BLaER1 (cell line): ENCODE measurements around the gene OR2D2.

Experiments
- H3K27ac ChIP-seq: shearing (Covaris generic); formaldehyde crosslinking; 2 replicates; pipeline ENCODE4 v1.8.1; 2022
- H3K27me3 ChIP-seq: shearing (Covaris generic); formaldehyde crosslinking; 2 replicates; pipeline ENCODE4 v1.8.1; 2022
- H3K36me3 ChIP-seq: shearing (Covaris generic); formaldehyde crosslinking; 2 replicates; pipeline ENCODE4 v1.8.1; 2022
- H3K4me1 ChIP-seq: shearing (Covaris generic); formaldehyde crosslinking; 2 replicates; pipeline ENCODE4 v1.8.1; 2022
- H3K4me2 ChIP-seq: shearing (Covaris generic); formaldehyde crosslinking; 2 replicates; pipeline ENCODE4 v1.8.1; 2022
- H3K4me3 ChIP-seq: shearing (Covaris generic); formaldehyde crosslinking; 2 replicates; pipeline ENCODE4 v1.8.1; 2022
- H3K9ac ChIP-seq: shearing (Covaris generic); formaldehyde crosslinking; 2 replicates; pipeline ENCODE4 v1.8.1; 2022
- H3K9me3 ChIP-seq: shearing (Covaris generic); formaldehyde crosslinking; 2 replicates; pipeline ENCODE4 v1.8.1; 2022
- H4K20me1 ChIP-seq: shearing (Covaris generic); formaldehyde crosslinking; 2 replicates; pipeline ENCODE4 v1.8.1; 2022
- Cebpa-rat ChIP-seq: shearing (Covaris generic); IDR thresholded peaks from 2 replicates; pipeline ENCODE4 v1.8.1; 2022

The OR2D2 gene, protein sequence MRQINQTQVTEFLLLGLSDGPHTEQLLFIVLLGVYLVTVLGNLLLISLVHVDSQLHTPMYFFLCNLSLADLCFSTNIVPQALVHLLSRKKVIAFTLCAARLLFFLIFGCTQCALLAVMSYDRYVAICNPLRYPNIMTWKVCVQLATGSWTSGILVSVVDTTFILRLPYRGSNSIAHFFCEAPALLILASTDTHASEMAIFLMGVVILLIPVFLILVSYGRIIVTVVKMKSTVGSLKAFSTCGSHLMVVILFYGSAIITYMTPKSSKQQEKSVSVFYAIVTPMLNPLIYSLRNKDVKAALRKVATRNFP

DNA sequence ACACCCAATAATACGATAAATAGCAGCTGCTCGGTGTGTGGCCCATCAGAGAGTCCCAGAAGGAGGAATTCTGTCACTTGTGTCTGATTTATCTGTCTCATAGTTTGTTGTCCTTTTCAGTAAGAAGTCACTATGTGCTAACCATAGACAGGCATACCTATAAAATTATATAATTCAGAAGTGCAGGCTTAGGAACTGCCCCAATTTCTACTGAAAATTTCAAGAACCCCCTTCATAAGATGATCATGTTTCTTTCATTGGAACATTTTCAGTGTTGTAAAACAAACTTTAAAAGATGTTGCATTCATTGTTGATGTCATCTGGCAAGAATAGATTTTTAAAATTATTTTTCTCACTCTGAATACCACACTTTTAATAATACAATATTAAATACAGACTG lies at the start of gene OR2D2:
Gene OR2D2 (minus strand): TSS at position 101 of the 400 bp plus-strand sequence. CDS start 0 bp downstream, at position 101.
- no peaks in the 10 kb centered on the region for H3K36me3 ChIP-seq
- no peak within 1 kb of the TSS for H3K27ac ChIP-seq
- TF ChIP-seq Cebpa-rat = no peak
- H3K9me3 ChIP-seq = 0 out of 2 replicates have a peak, but pooled peaks cover 3% of the 10 kb centered on the region
- no peak within 1 kb of the TSS for H3K4me2 ChIP-seq
- H3K4me3 ChIP-seq = no peak within 1 kb of the TSS
- no peaks in the 10 kb centered on the region for H4K20me1 ChIP-seq
- no peaks in the 10 kb centered on the region for H3K4me1 ChIP-seq
- H3K9ac ChIP-seq = no peak within 1 kb of the TSS
- H3K27me3 ChIP-seq = no peaks in the 10 kb centered on the region

DNA sequence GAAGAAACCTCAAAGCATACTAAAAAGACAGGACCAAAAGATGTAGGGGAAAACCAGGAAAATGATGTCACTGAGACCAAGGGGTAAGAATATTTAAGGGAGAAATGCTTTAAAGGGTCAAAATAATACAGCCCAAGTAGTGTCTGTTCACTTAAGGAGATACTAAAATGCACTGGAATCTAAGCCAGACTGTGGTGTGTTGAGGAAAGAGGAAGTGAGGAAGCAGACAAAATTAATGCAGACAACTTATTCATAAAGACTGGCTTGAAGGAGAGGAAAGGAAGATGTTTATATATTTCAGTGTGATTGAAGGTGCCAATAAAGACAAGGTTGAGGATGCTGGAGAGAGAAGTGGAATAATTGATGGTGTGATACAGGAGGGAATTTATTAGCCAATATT lies 49.7 kb upstream of the OR2D2 start:
- Histone ChIP-seq H3K27ac (no peak overlapping the region), H3K9me3 (no peaks in the 10 kb centered on the region), H4K20me1 (no peaks in the 10 kb centered on the region), H3K4me1 (no peaks in the 10 kb centered on the region), H3K27me3 (no peaks in the 10 kb centered on the region), H3K9ac (no peak overlapping the region), H3K4me3 (no peak overlapping the region), H3K36me3 (no peaks in the 10 kb centered on the region), H3K4me2 (no peak overlapping the region)
- no peak for TF ChIP-seq Cebpa-rat

- Histone ChIP-seq H3K9me3 (no peaks in the 10 kb centered on the region), H3K4me3 (no peak overlapping the region), H4K20me1 (no peaks in the 10 kb centered on the region), H3K4me2 (no peak overlapping the region), H3K27ac (no peak overlapping the region), H3K27me3 (no peaks in the 10 kb centered on the region), H3K36me3 (no peaks in the 10 kb centered on the region), H3K4me1 (0 out of 2 replicates have a peak, but pooled peaks cover 3% of the 10 kb centered on the region), H3K9ac (no peak overlapping the region)
- no peak for TF ChIP-seq Cebpa-rat
These were observed 39.8 kb upstream of the OR2D2 start for GRCh38 chr11:6932145-6932544.

- no peaks in the 10 kb centered on the region for H3K36me3 ChIP-seq
- H3K4me1 ChIP-seq = 0 out of 2 replicates have a peak, but pooled peaks cover 3% of the 10 kb centered on the region
- peaks cover 4% of the 10 kb centered on the region for H3K9me3 ChIP-seq
- no peaks in the 10 kb centered on the region for H3K27me3 ChIP-seq
- no peak overlapping the region for H3K9ac ChIP-seq
- H4K20me1 ChIP-seq = no peaks in the 10 kb centered on the region
- H3K27ac ChIP-seq = no peak overlapping the region
- H3K4me2 ChIP-seq = no peak overlapping the region
- H3K4me3 ChIP-seq = no peak overlapping the region
- no peak for TF ChIP-seq Cebpa-rat
These were observed 38.9 kb upstream of the OR2D2 start for GRCh38 chr11:6931146-6931713.

DNA sequence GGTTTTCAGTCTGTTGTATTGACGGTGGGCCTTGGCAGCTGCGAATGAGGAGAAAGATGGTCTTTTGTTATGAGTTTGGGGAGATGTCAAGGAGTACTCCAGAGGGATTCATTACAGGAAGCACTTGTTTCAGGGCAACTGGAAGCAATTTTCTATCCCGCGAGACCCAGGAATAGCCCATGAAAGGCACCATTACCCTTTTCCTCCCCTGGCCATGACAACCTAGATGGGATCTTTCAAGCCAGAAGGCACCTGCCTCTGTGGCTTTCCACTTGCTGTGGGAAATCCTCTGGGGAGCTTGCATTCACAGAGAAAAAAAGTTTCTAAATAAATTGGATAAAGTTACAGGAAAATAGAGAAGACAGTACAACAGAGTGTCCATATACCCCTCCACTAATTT lies 36.6 kb upstream of the OR2D2 start:
- H3K4me1 ChIP-seq = 0 out of 2 replicates have a peak, but pooled peaks cover 3% of the 10 kb centered on the region
- H4K20me1 ChIP-seq = no peaks in the 10 kb centered on the region
- TF ChIP-seq Cebpa-rat = no peak
- H3K4me3 ChIP-seq = no peak overlapping the region
- H3K27ac ChIP-seq = no peak overlapping the region
- no peak overlapping the region for H3K4me2 ChIP-seq
- no peaks in the 10 kb centered on the region for H3K36me3 ChIP-seq
- H3K27me3 ChIP-seq = no peaks in the 10 kb centered on the region
- H3K9ac ChIP-seq = no peak overlapping the region
- H3K9me3 ChIP-seq = peaks cover 6% of the 10 kb centered on the region

- no peak overlapping the region for H3K4me2 ChIP-seq
- TF ChIP-seq Cebpa-rat = no peak
- no peaks in the 10 kb centered on the region for H3K36me3 ChIP-seq
- H3K4me1 ChIP-seq = 0 out of 2 replicates have a peak, but pooled peaks cover 3% of the 10 kb centered on the region
- peaks cover 6% of the 10 kb centered on the region for H3K9me3 ChIP-seq
- no peak overlapping the region for H3K27ac ChIP-seq
- no peaks in the 10 kb centered on the region for H4K20me1 ChIP-seq
- H3K27me3 ChIP-seq = no peaks in the 10 kb centered on the region
- no peak overlapping the region for H3K9ac ChIP-seq
- no peak overlapping the region for H3K4me3 ChIP-seq
These were observed 34.8 kb upstream of the OR2D2 start for GRCh38 chr11:6927030-6927617.

DNA sequence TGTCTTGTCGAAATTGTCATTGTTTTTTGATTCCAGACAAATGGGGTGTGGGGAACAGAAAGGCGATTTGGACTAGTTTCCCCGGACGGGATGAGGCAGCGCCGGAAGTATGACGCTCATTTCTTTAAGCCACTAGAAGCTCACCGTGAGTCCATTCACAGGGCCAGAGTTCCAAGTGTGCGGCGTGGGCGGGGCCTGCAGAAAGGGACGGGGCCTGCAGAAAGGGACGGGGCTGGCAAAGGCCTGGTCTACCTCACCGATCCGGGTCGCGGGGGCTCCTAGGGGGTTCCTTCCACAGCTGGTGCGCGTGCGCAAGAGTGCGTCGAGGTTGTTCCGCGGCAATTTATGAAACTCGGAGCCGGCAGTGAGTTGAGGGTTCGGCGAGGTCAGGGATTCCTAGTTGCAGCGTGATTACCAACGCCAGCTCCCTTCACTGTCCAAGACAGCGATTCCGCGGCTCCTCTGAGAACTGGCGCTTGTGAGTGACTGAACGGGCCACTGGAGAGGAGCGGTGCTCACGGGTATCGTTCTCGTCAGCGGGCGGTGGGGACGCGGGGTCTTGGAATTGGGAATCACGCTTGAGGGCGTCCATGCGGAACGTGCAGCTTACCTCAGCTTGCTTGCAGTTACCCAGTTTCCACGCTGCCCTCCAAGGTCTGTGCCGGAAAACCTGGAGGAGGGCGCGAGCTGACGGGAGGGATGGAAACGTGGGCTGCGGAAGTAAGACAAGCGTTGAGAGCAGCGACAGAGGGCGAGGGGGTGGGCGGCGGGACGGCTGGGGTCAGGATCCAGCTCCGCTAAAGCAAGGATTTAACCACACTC lies 34.1 kb upstream of the OR2D2 start, which contains the start of gene ZNF215:
Gene ZNF215 (plus strand): TSS at position 219 of the 822 bp plus-strand sequence. CDS start 5,847 bp downstream, outside the sequence.
- Histone ChIP-seq H3K27ac (no peak within 1 kb of the TSS), H3K4me3 (no peak within 1 kb of the TSS), H3K36me3 (no peaks in the 10 kb centered on the region), H3K9me3 (peaks cover 6% of the 10 kb centered on the region), H3K27me3 (no peaks in the 10 kb centered on the region), H4K20me1 (no peaks in the 10 kb centered on the region), H3K4me1 (0 out of 2 replicates have a peak, but pooled peaks cover 3% of the 10 kb centered on the region), H3K9ac (no peak within 1 kb of the TSS), H3K4me2 (no peak within 1 kb of the TSS)
- no peak for TF ChIP-seq Cebpa-rat

DNA sequence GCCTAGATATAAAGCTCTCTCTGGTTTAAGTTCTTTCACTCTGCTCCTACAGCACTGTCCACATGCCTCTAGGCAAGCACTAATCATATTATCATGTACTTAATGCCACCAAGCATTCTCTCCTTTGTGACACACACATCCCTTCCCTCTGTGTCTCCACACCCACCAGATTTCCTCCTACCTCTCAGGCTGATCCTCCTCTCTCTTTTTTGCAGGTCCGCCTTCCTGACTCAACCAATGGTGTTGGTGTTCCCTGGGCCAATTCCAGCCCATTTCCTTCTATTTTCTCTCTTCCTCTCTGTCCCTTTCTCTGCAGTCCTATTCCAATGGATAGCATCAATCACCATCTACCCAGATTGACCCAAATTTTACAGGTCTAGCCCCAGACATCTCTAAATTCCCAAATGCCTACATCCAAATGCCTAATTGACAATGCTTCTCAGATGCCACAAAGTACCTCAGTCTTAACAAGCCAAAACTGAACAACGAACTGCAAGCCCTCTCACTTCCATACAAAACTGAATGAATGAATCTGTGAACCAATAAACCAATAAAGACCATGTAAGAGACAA lies 33.4 kb upstream of the OR2D2 start:
- Histone ChIP-seq H3K27me3 (no peaks in the 10 kb centered on the region), H3K36me3 (no peaks in the 10 kb centered on the region), H3K9me3 (peaks cover 6% of the 10 kb centered on the region), H3K9ac (no peak overlapping the region), H4K20me1 (no peaks in the 10 kb centered on the region), H3K4me1 (0 out of 2 replicates have a peak, but pooled peaks cover 3% of the 10 kb centered on the region), H3K27ac (no peak overlapping the region), H3K4me3 (no peak overlapping the region), H3K4me2 (no peak overlapping the region)
- TF ChIP-seq Cebpa-rat = no peak

GRCh38 chr11:6925007-6925577 lies 32.8 kb upstream of the OR2D2 start:
- Histone ChIP-seq H3K36me3 (no peaks in the 10 kb centered on the region), H3K9ac (no peak overlapping the region), H3K4me2 (no peak overlapping the region), H3K4me3 (no peak overlapping the region), H4K20me1 (no peaks in the 10 kb centered on the region), H3K27ac (no peak overlapping the region), H3K9me3 (peaks cover 6% of the 10 kb centered on the region), H3K4me1 (0 out of 2 replicates have a peak, but pooled peaks cover 3% of the 10 kb centered on the region), H3K27me3 (no peaks in the 10 kb centered on the region)
- no peak for TF ChIP-seq Cebpa-rat
